GM23338 (cell line): ENCODE data around the gene FAM118B.

Experiments
- CTCF ChIP-seq, 2 experiments: fragments of 200-600 bp in 1 of 2; sonication (generic) in 1 of 2; conservative IDR thresholded peaks; 2 replicates each; pipeline versions ENCODE4 v1.5.1 to v1.6.1; 2016 to 2017; ENCODE audit warnings: antibody characterized with exemption in 2 of 2, low read depth in 2 of 2, mild to moderate bottlenecking in 2 of 2, moderate library complexity in 1 of 2
- EZH2 ChIP-seq: fragments of 200-600 bp; sonication (generic); IDR thresholded peaks from one replicate; pipeline ENCODE4 v1.8.0; 2017; ENCODE audit warnings: antibody characterized with exemption, mild to moderate bottlenecking, low read depth; ENCODE audit not compliant: unreplicated experiment
- JUNB ChIP-seq: IDR thresholded peaks from one replicate; pipeline ENCODE4 v1.6.1; 2016; ENCODE audit warnings: antibody characterized with exemption; ENCODE audit not compliant: unreplicated experiment
- REST ChIP-seq: IDR thresholded peaks from one replicate; pipeline ENCODE4 v1.6.1; 2018; ENCODE audit warnings: antibody characterized with exemption; ENCODE audit not compliant: unreplicated experiment

- TF ChIP-seq CTCF (conservative IDR thresholded peaks at IDR 0.05; ENCODE audit: low read depth in 2 of 2) (no peak), REST (no peak), EZH2 (no peak), JUNB (no peak)
Observed at GRCh38 chr11:126231725-126232459, 20.3 kb downstream of the FAM118B start.
